NCI-H1417 treated with DMSO at 0.1 percent for 48 hours (cell line): Measurements from ENCODE around the gene HPS1.
"Not testable (repeated sequence)": the region's sequence is repeated elsewhere in the genome, so short reads cannot be mapped to it uniquely, and the experiment has no call there.

Experiments
- DNase-seq: peaks from one replicate; lab custom pipeline; 2025; lab: John Stamatoyannopoulos, UW

Gene HPS1

DNA sequence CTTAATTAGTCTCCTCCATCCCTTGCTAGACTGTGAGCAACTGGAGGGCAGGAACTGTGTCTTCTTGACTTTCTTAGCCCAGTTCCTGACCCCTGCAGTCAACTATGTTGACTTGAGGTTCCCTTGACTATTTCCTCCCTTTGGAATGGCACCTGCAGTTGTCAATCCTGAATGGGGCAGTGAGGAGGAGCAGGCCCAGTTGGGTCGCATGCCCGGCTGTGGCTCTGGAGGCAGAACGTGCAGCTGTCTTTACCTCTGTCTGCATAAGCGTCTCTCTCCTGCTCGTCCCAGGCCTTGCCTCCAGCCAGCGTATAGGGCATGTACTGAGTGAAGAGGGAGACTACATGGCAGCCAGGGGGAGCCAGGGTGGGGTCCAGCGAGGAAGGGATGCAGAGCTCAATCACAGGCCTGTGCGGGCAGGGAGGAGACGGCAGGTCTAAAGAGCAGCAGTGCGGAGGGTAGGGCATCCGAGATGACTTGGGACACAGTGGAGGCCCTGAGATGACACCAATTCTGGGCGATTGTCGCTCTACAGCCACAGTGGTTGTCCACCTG lies 58.6 kb downstream of the HPS1 start:
- no peak for DNase-seq

DNA sequence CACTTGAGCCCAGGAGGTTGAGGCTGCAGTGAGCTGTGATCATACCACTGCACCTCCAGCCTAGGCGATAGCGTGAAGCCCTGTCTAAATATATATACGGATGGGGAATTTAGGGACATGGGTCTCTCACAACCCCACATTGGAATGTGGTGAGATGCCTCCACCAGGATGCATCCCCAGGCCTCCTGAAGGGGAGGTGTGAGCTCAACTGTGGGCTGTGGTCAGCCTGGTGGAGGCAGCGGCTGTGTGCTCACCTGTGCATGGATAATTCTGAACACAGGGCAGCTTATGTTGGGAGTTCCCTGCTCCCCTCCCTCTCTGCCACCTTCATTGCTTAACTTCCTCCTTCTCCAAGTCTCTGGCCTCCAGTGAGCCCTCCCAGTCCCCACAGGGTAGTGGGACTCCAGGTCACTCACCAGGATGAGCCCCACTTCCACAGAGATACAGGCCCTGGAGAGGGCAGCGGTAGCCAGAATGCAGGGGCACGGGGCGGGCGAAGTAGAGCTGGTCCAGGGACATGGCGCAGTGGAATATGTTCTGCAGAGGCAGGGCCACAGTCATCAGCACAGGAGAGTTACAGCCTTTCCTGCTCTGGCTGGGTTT lies 62.1 kb downstream of the HPS1 start:
- no peak for DNase-seq

DNA sequence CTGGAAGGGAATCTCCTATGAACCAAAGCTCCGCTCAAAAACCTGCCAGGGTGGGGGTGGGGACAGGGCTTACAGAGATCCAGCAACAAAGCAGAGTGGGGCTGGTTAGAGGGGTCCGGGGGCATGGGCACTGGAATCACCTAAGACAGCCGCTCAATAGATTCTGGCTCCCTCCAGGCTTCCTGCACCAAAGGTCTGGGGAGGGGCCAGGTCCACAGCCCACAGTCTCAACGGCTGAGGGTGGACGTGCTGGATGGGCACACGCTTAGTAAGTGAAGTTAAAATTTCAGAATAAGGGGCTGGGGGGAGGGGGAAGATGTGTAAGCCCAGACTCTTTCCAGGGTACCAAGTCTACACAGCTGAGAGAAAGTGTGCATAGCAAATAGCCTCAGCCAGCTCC lies 62.9 kb downstream of the HPS1 start:
- DNase-seq, result no peak

DNA sequence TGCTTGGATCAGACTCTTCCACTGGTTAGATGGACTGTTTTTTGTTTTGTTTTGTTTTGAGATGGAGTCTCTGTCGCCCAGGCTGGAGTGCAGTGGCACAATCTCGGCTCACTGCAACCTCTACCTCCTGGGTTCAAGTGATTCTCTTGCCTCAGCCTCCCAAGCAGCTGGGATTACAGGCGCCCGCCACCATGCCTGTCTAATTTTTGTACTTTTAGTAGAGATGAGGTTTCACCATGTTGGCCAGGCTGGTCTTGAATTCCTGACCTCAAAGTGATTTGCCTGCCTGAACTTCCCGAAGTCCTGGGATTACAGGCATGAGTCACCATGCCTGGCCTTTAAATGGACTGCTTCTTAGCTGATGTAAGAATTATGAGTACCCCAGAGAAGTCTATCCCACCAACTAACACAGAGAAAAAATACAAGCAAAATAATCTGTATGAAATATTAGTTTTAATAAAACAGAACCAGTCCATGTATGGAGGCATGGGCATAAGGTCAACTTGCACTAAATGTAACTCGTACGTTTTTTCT lies 63.5 kb downstream of the HPS1 start:
- not testable (repeated sequence) for DNase-seq

DNA sequence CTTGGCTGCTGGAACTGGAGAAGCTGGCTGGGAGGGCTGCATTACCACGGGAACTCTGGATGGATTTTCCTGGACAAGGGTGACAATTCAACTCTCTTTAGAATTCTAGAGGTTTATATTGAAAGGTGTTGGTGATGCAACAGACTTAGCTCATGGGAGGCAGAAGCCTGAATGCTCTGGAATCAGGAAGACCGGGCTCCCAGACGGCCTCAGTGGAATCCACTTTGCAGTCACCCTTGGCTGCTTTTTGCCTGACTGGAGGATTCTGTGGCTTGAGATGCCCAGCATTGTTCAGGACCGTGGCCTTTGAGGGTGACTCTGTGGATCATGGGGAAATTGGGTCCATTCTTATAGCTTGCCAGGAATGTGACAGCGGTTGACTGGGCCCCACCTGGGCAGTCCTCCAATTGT lies 64.0 kb downstream of the HPS1 start:
- DNase-seq, result no peak

DNA sequence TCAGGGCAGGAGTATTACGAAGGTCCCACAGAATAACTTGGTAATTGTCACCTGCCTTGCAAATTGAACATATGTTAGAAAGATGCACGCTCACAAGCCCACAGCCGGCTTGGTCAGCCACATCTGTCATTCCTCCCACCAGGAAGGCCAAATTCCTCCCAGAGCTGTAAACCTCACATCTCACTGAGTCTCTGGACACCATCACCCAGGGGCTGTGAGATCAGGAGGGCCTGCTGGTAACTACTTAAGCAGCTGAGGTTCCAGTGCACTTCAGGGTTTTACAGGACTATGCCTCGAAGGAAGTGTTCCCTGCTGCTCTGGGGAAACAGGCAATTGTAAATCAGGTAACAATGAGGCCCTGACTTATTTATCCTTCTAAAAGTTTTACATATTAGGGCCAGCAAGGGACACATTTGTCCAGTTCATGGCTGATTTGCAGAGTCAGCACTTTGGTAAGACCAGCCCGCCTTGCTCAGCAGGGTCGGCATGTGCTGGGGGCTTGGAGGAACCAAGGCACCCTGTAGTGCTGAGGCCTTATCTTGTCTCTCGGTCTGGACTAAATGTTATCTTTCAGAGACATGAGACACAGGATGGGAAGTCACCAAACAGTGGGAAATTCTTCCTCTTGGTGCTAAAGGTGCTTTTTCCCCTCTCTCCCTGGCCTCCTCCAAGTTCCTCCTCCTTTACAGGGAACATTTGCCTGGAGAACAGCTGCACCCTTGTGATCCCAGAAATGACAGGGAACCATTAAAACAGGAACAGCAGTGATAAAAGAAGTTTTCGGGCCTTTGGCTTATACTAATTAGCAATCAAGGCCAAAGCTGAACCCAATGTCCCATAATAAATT lies 66.0 kb downstream of the HPS1 start:
- no peak for DNase-seq

DNA sequence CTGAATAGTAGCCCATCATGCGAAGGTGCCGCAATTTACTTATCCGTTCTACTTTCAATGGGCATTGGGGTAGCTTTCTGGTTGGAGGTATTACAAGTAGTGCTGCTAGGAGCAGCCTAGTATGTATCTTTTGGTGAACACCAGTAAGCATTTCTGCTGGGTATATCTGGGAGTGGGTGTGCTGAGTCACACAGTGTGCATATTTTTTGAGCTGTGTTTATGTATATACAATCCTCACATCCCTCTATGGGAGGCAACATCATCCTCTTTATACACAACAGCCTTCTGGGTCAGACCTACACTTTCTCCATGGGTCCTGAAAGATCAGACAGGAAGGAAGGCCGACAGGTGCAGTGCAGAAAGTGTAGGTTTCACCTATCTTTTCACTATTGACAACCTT lies 68.0 kb downstream of the HPS1 start:
- no peak for DNase-seq

DNA sequence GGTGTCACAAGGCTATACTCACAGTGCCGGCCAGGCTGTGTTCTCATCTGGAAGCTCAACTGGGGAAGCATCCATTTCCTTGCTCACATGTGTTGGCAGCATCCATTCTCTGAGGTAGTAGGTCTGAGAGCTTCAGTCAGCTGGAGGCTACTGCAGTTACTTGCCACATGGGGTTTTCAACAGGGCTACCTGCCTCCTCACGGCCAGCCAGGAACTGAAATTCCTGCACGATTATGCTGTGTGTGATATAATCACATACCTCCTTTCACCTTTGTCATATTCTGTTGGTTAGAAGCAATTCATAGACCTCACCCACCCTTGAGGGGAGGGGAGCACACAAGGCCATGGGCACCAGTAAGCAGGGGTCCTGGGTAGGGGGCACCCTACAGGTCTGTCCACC lies 69.2 kb downstream of the HPS1 start:
- no peak for DNase-seq

DNA sequence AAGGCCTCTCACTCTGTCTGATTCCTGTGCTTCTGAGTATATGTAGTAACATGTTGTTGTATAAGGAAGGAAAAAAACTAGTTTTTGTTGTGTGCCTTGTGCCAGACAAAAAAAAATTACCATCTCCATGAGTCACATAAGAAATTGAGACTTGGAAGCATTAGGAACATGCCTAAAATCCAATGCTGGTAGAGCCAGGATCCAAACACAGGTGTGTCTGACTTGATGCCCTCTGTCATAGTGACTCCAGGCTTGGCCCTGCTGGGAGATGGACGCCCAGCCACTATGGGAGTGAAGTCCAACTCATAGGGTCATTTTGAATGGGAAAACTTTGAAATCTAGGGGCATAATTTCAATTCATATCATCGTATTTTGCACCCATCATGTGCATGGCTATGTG lies 69.7 kb downstream of the HPS1 start:
- DNase-seq, result no peak

DNA sequence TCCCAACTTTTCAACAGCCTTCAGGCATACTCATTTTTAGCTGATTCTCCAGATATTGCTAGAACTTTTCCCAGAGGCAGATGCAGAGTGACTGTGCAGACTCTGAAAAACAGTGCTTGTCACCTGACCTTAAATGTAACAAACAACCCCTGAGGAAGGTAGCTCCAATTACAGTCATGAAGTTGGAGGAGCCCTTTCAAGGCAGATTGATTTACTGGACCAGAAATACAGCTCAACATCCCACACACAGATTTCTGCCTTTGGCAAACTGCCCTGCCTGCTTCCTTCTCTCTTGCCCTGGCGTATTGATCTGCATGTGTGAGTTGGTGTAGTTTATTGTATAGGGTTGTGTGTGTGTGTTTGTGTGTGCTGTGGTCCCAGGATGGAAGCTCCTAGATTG lies 70.2 kb downstream of the HPS1 start:
- no peak for DNase-seq

DNA sequence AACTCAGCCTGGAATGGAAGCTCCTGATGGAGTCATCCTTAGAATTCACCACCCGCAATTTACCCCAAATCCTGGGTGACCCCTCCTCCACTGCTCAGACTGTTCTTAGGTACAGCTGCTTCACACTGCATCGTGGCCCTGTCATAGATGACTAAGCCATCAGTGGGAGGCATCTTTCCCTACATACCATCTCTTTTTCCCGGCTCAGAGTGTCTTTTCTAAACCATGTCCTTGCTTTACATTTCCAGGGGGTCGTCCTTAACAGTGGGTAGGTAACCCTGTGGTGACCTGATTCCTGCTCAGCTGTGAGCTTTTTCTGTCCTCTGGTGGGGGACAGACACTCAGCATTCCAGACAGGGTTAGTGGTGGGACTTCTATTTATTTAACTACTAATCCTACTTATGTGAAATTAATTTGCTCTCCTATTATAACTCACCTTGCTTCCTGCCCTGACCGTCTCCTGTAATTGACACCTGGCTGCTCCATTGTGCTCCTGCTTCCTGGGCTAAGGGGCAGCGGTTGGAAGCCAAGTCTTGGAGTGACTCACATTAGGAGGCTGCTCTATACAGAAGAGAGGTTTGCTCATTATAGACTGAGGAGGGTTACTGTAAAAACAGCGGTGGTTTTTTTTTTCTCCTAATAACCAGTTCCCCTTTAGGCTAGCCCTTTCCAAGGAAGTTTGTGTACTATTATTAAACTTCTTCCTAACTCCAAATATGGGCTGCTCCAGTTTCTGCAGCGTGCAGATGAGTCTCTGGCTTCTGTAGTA lies 72.3 kb downstream of the HPS1 start:
- no peak for DNase-seq

DNA sequence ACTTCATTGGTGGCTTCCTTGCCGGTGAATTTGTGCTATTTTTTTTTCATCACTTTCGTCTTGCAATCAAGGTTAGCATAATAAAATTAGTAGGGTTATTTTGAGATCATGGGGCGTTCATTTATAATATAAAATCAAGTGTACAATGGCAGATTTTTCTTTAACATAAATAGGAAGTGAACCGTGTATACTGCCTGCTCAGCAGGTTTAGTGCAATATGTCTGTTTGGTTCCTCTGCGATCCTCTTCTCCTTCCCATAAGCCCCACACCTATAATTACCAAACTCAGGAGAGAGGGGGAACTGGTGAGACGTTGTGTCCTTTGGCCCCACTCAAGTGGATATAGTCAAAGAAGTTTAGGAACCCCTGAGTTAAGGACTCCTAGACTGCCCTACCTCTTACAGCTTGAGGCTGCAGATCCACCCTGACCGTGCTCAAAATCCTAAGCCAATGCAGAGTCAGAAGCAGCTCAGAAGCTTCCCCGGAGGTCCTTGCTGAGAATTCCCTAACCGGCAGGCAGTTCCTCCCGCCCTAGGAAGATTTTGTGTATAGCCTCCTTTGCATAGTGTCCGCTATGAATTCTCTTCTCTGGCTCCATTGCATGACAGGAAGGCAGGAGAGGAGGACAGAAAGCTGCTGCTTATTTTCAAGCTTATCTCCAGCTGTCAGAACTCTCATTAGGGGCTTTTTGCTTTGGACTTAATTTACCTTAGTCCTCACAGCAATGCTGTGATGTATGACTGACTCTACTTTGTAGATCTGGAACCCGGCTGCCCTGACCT lies 73.3 kb downstream of the HPS1 start:
- DNase-seq, result no peak

DNA sequence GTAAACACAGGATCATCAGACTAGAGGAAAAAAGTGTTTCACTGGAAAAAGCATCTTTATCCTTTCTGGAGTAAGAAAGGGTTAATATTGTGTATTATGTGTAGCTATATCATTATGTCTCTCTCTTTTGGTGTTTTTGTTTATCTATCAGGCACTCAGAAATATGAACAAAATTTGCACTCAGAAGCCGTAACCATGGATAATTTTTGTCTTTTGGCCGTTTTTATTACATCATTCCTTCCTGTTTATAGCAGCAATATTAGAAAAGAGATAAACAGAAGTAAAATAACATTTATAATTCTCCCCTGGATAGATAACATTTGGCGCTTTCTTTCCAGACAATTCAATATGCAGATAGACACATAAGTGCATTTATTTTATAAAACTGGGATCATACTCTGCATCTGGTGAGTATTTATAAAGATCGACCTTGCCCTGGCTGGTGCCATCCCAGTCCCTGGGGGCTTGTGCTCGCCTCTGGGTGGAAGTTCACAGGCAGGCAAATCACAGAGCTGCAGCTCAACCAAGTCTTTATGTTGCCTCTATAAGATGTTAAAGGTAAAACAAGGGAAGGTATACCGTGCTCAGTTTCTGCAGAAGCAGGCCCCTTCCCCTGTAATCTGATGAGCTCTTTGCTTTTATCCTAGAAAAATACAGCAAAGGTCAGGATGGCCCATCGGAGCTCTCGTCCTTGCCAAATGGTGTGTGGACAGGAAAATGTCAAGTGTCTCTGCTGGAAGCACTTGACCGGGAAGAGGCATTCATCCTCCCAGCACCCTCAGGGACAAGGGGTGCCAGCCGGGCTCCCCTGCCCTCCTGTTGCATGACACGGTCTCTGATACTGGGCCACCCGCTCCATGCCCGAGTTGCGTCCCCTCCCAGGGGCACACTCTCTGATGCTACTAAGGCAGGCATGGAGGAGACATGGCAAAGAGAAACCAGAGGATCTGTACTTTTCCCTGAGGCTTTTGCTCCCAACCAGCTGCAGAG lies 75.6 kb downstream of the HPS1 start:
- DNase-seq, result no peak

DNA sequence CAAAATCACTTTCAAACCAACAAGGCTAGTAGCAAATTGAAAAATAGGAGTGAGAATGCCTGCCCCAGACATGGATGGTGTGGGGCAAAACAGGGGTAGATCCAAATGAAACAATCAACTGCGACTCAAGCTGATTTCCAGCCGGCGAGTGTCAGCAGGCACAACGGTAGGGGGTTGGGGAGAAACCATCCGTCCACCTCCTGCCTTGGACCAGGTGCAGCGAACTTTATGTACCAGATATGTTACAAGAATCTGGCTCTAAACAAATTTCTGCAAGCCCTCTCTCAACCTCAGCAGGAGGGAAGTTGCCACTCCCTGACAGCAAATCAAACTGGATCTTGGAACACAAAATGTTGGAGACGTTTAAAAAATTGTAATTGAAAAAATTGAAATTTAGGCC lies 76.9 kb downstream of the HPS1 start:
- no peak for DNase-seq

DNA sequence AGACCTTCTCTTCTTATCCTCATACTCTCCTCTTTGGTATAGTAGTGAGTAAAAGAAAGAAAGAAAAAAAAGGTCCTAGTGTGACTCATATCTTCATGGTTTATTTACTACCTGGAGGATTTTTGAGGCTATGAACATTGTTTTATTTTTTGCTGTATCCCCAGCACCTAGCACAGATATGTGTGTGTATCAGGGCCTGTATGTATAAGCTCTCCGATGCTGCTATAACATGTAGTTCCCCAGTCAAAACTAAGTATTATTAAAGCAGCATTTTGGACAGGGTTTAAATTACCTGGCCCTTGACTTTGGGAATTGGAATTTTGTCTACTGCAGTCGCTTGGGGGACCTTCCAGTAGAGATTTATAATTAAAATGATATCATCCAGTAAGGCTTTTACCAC lies 78.1 kb downstream of the HPS1 start:
- DNase-seq, result no peak

DNA sequence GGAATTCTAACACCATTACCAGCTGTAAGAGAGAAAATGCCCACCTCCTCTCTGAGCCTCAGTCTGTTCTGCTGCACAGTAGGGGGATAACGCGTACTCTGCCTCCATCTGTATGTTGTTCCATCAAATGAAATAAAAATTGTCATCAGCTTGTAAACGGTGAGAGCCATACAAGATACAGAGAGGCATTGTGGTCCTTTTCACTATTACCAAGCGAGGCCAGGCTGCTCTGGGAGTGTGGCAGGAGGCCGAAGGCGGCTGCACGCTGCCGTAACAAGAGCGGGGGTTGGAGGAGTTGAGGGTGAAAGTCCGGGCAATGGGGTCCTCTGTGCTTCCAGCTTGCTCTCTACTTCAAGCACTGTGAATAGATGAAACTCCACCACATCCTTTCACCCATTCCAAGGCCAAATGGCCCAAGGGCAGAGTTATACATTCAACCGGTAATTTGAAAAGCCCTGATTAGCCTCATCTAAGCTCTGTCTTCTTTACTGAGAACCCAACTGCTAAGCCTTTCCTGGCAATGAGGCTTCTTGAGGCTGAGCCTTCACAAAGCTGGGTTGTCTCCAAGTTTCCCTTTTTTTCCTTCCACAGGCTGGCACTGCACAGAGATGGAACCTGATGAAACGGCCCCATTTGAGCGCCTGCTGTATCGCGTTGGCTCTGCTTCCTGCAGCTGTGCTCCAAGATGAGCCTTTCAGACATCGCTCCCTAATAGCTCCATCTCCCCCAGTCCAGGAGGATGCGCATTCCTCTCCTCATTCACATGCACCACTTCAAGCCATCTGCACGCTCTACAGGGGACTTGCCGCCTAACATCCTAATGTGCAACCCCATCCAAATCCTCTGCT lies 78.9 kb downstream of the HPS1 start:
- no peak for DNase-seq
